RCC 7860 (cell line): ENCODE measurements around the gene SIGLEC8.
"Not testable (repeated sequence)": the region's sequence is repeated elsewhere in the genome, so short reads cannot be mapped to it uniquely, and the experiment has no call there.

Experiments used
- DNase-seq: peaks from one replicate; pipeline ENCODE4 v3.0.0-alpha.2; 2015; ENCODE audit warnings: low spot score
- FAIRE-seq: peaks from 2 replicates; lab custom pipeline; 2012; peaks lifted over from hg19 to GRCh38; lab: Jason Lieb, UNC

Gene SIGLEC8

GRCh38 chr19:51473009-51473707 is 14.9 kb upstream of the SIGLEC8 start:
- peak; percentile 25 for DNase-seq
- no peak for FAIRE-seq

DNA sequence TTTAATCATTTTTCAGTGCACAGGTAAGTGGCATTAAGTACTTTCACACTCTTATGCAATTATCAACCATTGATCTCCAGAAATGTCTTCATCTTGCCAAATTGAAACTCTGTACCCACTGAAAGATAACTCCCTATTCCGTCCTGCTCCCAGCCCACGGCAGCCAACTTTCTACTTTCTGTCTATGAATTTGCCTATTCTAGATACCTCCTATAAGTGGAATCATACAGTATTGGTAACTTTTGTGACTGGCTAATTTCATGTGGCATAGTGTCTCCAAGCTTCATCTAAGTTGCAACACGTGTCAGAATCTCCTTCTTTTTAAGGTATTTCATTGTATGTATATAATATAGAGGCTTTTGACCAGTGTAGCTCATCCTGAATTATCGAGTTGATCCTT is 14.4 kb upstream of the SIGLEC8 start:
- DNase-seq: no peak
- FAIRE-seq: no peak

DNA sequence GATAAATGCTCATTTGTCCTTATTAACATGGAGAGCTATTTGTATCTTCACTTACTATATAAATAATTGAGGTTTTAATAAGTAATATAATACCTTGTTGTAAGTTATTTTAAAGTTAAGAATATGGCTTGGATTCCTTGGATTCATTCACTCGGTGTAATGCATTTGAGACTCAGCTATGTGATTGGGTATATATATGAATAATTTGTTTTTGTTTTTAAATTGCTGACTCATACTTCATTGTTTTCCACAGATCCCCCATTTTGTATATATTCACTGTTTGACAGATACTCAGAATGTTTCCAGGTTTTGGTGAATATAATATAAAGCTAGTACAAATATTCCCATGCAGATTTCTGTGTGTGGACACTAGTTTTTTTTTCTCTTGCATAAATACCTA is 13.3 kb upstream of the SIGLEC8 start:
- no peak for DNase-seq
- FAIRE-seq: no peak

GRCh38 chr19:51470966-51471365 is 12.7 kb upstream of the SIGLEC8 start:
- no peak for FAIRE-seq
- DNase-seq: no peak

- FAIRE-seq: no peak
Measured at GRCh38 chr19:51469629-51470028, 11.4 kb upstream of the SIGLEC8 start.

DNA sequence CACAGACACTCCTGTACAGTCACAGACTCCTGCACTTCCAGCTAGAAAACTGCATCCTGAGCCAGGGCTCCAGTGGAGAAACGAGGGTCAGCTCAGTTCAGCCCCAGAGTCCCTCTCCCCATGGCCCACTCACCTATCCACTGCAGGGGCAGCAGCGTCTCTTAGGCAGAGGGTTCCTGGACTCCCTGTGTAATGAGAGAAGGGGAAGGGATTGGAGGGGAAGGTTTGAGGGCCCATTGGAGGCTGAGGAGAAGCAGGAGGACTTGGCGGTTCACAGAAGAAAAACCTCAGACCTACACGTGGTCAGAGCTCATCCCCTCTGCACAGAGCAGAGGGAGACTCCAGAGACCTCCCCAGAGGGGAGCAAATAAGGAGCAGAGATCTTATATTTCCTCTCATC is 10.9 kb upstream of the SIGLEC8 start:
- DNase-seq (no peak), FAIRE-seq (no peak)

More at GRCh38 chr19:51469629-51470028, 11.4 kb upstream of the SIGLEC8 start:
- DNase-seq: no peak

DNA sequence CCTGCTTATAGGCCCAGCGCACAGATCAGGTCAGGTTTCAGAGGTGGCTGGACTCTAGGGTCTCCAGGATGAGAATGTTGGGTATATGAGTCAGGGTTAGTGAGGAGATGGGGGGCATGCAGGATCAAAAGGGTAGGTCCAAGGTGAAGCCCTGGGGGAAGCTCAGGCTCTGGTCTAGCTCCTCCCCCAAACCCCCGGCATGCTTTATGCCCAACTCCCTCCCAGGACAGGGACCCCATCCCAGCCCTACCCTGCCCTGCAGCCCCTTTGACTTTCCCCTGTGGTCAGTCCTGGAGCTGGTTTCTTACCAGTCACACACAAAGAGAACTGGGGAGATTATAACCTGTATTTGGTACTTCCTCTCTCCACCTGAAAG is 10.3 kb upstream of the SIGLEC8 start:
- FAIRE-seq: no peak
- DNase-seq: no peak

- DNase-seq (no peak), FAIRE-seq (no peak)
Measured at GRCh38 chr19:51467864-51468544, 9.8 kb upstream of the SIGLEC8 start.

GRCh38 chr19:51466723-51467122 is 8.5 kb upstream of the SIGLEC8 start:
- DNase-seq (no peak), FAIRE-seq (no peak)

DNA sequence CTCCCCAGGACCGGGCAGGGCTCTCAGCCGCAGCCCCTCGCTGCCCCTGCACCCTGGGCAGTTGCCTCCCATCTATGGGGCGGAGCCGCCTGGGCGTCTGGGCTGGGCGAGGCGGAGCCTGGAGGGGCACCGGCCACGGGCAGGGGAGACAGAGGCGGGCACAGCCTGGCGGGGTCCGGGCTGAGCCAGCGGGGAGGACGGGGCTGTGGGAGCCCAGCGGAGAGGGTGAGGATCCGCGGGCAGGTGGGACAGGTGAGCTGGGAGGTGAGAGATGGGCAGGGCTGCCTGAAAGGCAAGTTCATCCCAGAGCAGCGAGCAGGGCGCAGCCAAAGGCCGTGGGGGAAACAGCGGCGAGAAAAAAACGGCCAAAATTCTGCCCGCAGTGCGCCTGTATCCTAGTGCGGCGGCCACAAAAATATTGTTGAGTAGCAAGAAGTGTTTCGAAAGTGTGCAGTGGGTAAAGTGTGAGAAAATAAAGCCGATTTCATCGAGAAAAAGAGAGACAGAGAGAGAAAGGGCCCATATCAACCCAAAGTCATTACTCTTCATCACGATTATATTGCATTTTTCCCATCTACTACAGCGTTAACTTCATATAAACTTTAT is 5.8 kb upstream of the SIGLEC8 start:
- FAIRE-seq, DNase-seq: not testable (repeated sequence)

- FAIRE-seq (no peak), DNase-seq (no peak)
Measured at GRCh38 chr19:51462681-51463080, 4.4 kb upstream of the SIGLEC8 start.

DNA sequence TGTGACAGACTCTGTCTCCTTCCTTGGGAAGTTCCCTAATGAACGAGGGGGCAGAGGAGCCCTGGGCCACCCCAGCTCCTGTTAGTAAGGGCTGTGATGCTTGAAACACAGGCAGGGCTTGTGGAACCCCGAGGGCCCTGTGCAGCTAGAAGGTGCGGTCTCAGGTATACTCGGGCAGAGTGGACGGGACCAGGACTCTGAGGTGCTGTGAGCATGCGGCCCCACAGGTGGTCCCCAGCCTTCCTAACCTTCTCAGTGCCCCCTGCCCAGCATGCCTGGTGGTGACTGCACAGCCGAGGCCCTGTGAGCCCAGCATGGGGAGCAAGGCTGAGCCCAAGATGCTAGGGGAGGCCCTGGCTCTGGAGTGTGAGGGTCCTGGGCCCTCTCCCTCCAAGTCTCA is 4.0 kb upstream of the SIGLEC8 start:
- FAIRE-seq: no peak
- no peak for DNase-seq

DNA sequence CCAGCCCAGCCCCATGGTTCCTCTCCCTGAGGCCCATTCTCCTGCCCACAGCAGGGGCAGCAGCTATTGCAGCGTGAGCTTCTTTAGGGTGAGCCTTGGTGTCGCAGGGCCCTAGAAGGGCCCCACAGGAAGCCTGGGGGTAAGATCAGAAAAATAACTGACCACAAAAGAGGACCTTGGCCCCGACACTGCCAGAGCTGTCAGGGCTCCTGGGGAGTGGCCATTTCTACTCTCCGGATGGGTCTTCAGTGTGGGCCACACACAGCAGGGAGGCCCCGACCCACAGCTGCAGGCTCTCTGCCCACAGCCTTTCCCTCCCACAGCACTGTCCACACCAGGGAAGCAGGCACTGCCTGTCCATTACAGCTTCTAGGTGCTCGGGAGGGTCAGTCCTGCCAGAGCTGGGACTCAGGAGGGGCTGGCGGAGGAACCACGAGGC is 3.5 kb upstream of the SIGLEC8 start:
- no peak for FAIRE-seq

DNA sequence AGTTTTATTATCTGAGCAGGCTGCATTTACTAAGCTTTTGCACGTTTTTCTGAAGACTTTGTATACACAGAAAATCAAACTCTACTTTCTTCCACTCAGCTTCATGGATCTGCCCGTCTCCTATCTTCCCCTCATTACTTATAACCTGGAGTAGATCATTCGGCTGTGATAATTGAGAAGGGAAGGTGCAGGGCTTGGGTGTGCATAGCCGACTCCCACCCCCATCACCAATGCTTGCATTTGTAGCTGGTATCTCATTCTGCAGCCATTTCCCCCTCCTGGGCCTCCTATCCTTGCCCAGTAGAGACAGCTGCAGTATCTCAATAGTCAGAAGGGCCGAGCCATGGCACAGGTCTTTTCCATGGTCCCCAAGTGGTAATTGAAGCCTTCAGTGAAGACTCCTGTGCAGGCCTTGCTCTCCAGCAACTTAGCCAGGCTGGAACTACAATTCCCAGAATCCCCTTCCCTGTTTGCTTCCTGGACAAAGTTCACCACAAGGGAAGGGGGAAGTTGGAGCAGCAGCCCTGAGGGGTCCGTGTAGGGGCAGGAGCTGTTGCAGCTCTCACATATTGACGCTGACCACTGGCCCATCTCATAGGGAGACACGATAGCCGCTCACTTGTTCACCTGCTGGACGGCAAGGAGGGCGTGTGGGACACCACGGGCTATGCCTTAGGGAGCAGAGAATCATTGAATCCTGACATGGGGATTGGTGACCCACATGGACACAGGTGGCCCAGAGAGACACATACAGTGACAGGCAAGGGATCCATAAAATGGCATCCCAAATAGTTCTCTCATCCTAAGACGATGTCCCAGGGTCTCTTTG is 2.1 kb upstream of the SIGLEC8 start:
- DNase-seq (no peak), FAIRE-seq (no peak)

More for the DNA sequence above, 3.5 kb upstream of the SIGLEC8 start:
- no peak for DNase-seq

GRCh38 chr19:51458899-51459505 is 748 bp upstream of the SIGLEC8 start:
- FAIRE-seq (no peak), DNase-seq (no peak)

GRCh38 chr19:51457351-51458013 is 772 bp downstream of the SIGLEC8 start:
- no peak for DNase-seq

GRCh38 chr19:51456541-51457290 is 1.5 kb downstream of the SIGLEC8 start:
- DNase-seq (no peak), FAIRE-seq (no peak)

More at GRCh38 chr19:51457351-51458013, 772 bp downstream of the SIGLEC8 start:
- no peak for FAIRE-seq

DNA sequence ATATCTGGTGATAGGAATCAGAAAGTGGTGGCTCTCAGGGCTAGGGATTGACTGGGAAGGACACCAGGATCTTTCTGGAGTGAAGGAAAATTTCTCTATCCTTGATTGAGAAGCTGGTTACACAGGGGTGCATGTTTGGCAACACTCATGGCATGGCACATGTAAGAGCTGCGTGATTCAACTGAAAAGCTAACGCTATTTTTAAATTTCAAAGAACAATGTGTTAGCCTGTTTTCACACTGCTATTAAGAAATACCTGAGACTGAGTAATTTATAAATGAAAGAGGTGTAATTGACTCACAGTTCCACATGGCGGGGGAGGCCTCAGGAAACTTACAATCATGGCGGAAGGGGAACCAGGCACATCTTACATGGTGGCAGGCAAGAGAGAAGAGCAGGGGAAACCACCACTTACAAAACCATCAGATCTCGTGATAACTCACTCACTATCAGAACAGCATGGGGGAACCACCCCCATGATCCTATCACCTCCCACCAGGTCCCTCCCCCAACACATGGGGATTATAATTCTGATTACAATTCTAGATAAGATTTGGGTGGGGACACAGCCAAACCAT is 7.4 kb downstream of the SIGLEC8 start:
- DNase-seq (no peak), FAIRE-seq (no peak)

- FAIRE-seq (no peak), DNase-seq (no peak)
Measured at GRCh38 chr19:51448411-51449016, 9.7 kb downstream of the SIGLEC8 start.
